ENCODE measurements around the gene TNFSF13B. TPM values are rescaled to one million over a fixed set of nuclear protein-coding genes. Genes with fewer than 3 reads are reported as not detected.
A peak's percentile ranks its signal among the peaks of the same experiment; 100 is the strongest.

TNFSF13B gene, protein sequence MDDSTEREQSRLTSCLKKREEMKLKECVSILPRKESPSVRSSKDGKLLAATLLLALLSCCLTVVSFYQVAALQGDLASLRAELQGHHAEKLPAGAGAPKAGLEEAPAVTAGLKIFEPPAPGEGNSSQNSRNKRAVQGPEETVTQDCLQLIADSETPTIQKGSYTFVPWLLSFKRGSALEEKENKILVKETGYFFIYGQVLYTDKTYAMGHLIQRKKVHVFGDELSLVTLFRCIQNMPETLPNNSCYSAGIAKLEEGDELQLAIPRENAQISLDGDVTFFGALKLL
- 0.03 and 0.26 TPM in 2 replicates for polyA plus RNA-seq (2012; rRNA removed)
- 0.05 and 0.06 TPM in 2 replicates for polyA plus RNA-seq (2012; cell fraction: cytosol; rRNA removed)
- polyA plus RNA-seq (2012; cell fraction: nucleus; rRNA removed) = 1.7 and 2.2 TPM in 2 replicates

- no peaks in the 10 kb centered on the region for H3K9me2 ChIP-seq
- H2AFZ ChIP-seq (ENCODE audit: low read depth) = no peak within 1 kb of the TSS
- no peak within 1 kb of the TSS for H3K9ac ChIP-seq
- ChIA-PET CTCF (interaction anchor here (0.6 to 1.3 kb wide), 5 partner anchors 16 to 238 kb away, joined by 3 to 4 read pairs (median 3); no protein-coding TSS in a partner anchor), POLR2A (no interaction called here)
- no peaks in the 10 kb centered on the region for H4K20me1 ChIP-seq (ENCODE audit: insufficient read depth)
- TF ChIP-seq RXRA (IDR thresholded peaks at IDR 0.05; ENCODE audit: borderline replicate concordance, low read depth) (no peak), RFX5 (IDR thresholded peaks at IDR 0.05; ENCODE audit: low read length) (no peak), TCF12 (IDR thresholded peaks at IDR 0.05) (no peak), SMC3 (IDR thresholded peaks at IDR 0.05; ENCODE audit: low read depth, low read length) (no peak), POLR2AphosphoS5 (IDR thresholded peaks at IDR 0.05; ENCODE audit: low read depth, low read length) (no peak)
- TF ChIP-seq, protein P1, sequence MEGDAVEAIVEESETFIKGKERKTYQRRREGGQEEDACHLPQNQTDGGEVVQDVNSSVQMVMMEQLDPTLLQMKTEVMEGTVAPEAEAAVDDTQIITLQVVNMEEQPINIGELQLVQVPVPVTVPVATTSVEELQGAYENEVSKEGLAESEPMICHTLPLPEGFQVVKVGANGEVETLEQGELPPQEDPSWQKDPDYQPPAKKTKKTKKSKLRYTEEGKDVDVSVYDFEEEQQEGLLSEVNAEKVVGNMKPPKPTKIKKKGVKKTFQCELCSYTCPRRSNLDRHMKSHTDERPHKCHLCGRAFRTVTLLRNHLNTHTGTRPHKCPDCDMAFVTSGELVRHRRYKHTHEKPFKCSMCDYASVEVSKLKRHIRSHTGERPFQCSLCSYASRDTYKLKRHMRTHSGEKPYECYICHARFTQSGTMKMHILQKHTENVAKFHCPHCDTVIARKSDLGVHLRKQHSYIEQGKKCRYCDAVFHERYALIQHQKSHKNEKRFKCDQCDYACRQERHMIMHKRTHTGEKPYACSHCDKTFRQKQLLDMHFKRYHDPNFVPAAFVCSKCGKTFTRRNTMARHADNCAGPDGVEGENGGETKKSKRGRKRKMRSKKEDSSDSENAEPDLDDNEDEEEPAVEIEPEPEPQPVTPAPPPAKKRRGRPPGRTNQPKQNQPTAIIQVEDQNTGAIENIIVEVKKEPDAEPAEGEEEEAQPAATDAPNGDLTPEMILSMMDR (IDR thresholded peaks at IDR 0.05) = no peak
- no peaks in the 10 kb centered on the region for H3K79me2 ChIP-seq (ENCODE audit: insufficient read depth)
- H3K36me3 ChIP-seq (replicated peaks in 1 of 2; ENCODE audit: control insufficient read depth in 1 of 2, insufficient read depth in 2 of 2, low read length in 1 of 2) = no peaks in the 10 kb centered on the region
- H3F3A ChIP-seq (replicated peaks; ENCODE audit: insufficient read depth) = no peaks in the 10 kb centered on the region
- H3K9me3 ChIP-seq = no peaks in the 10 kb centered on the region
- no peak within 1 kb of the TSS for H3K4me2 ChIP-seq
- no peak within 1 kb of the TSS for H3K4me3 ChIP-seq (ENCODE audit: low read depth in 2 of 2, low read length in 1 of 2)
- WGBS (ENCODE audit: low lambda C conversion rate) = 72% methylated on average over 12 of the region's 16 CpGs
- H3K27ac ChIP-seq (ENCODE audit: low read depth in 2 of 2, low read length in 1 of 2) = no peak within 1 kb of the TSS
- no peaks in the 10 kb centered on the region for H3K27me3 ChIP-seq (ENCODE audit: insufficient read depth)
- H3K4me1 ChIP-seq (ENCODE audit: control insufficient read depth in 1 of 2, insufficient read depth in 2 of 2, low read depth in 1 of 2, low read length in 1 of 2) = peaks cover 0 to 7% of the 10 kb centered on the region in 2 experiments; a peak in 2 of 4 replicates
- peak; percentile 15 for DNase-seq
Observed at GRCh38 chr13:108269601-108270328, at the start of gene TNFSF13B. TNFSF13B (plus strand) TSS chr13:108269718; CDS start chr13:108269896, 178 bp downstream.

DNA sequence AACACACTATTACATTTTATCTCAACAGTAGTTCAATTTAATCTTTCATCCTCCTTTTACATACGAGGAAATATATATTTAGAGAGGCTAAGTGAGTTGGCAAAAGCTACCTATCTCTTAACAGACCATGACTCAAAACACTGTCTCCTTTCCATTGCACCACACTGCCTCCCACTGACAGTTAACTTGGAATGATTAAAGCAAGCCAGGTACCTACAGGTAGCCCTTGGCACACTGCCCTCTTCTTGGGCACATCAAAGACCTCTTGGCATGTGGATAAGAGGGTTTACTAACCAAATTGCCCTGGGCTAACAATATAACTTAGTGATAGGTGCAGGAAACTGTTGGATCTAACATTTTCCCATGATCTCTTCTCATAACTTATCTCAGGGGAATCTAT lies 49.5 kb upstream of the TNFSF13B start:
- Histone ChIP-seq H2AFZ (ENCODE audit: low read depth) (no peak overlapping the region), H4K20me1 (ENCODE audit: insufficient read depth) (peaks cover 26% of the 10 kb centered on the region), H3K79me2 (ENCODE audit: insufficient read depth) (peaks cover 81% of the 10 kb centered on the region), H3K27me3 (ENCODE audit: insufficient read depth) (no peaks in the 10 kb centered on the region), H3F3A (replicated peaks; ENCODE audit: insufficient read depth) (peaks cover 10% of the 10 kb centered on the region), H3K4me2 (peak overlapping the region; percentile 85; the same call in 1 of the 2 replicates), H3K4me1 (ENCODE audit: control insufficient read depth in 1 of 2, insufficient read depth in 2 of 2, low read depth in 1 of 2, low read length in 1 of 2) (peaks cover 16 to 34% of the 10 kb centered on the region in 2 experiments; a peak in 3 of 4 replicates), H3K27ac (ENCODE audit: low read depth in 2 of 2, low read length in 1 of 2) (no peak overlapping the region; a peak in 1 of 4 replicates), H3K4me3 (ENCODE audit: low read depth in 2 of 2, low read length in 1 of 2) (no peak overlapping the region), H3K9me3 (no peaks in the 10 kb centered on the region), H3K9me2 (no peaks in the 10 kb centered on the region), H3K36me3 (replicated peaks in 1 of 2; ENCODE audit: control insufficient read depth in 1 of 2, insufficient read depth in 2 of 2, low read length in 1 of 2) (peaks cover 0 to 2% of the 10 kb centered on the region in 2 experiments), H3K9ac (no peak overlapping the region)
- 50% methylated on average over 1 of the region's 1 CpG for WGBS (ENCODE audit: low lambda C conversion rate)
- ChIA-PET CTCF (interaction anchor here (0.9 kb wide), 2 partner anchors 10 to 12 kb away, joined by 3 read pairs; no protein-coding TSS in a partner anchor), POLR2A (no interaction called here)
- DNase-seq = no peak
- TF ChIP-seq TEAD4 (IDR thresholded peaks at IDR 0.05; ENCODE audit: borderline replicate concordance, insufficient read depth) (no peak), GABPA (IDR thresholded peaks at IDR 0.05; ENCODE audit: low read depth) (no peak), RAD21 (IDR thresholded peaks at IDR 0.05; ENCODE audit: low read length) (peak; percentile 9; the same call in 1 of the 2 replicates), FOXJ3 (CRISPR knock-in tag; IDR thresholded peaks at IDR 0.05) (no peak)
- TF ChIP-seq, protein P2, sequence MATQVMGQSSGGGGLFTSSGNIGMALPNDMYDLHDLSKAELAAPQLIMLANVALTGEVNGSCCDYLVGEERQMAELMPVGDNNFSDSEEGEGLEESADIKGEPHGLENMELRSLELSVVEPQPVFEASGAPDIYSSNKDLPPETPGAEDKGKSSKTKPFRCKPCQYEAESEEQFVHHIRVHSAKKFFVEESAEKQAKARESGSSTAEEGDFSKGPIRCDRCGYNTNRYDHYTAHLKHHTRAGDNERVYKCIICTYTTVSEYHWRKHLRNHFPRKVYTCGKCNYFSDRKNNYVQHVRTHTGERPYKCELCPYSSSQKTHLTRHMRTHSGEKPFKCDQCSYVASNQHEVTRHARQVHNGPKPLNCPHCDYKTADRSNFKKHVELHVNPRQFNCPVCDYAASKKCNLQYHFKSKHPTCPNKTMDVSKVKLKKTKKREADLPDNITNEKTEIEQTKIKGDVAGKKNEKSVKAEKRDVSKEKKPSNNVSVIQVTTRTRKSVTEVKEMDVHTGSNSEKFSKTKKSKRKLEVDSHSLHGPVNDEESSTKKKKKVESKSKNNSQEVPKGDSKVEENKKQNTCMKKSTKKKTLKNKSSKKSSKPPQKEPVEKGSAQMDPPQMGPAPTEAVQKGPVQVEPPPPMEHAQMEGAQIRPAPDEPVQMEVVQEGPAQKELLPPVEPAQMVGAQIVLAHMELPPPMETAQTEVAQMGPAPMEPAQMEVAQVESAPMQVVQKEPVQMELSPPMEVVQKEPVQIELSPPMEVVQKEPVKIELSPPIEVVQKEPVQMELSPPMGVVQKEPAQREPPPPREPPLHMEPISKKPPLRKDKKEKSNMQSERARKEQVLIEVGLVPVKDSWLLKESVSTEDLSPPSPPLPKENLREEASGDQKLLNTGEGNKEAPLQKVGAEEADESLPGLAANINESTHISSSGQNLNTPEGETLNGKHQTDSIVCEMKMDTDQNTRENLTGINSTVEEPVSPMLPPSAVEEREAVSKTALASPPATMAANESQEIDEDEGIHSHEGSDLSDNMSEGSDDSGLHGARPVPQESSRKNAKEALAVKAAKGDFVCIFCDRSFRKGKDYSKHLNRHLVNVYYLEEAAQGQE (IDR thresholded peaks at IDR 0.05; ENCODE audit: low read depth, low read length) = no peak
